Peyer's patch (tissue), 4 donors: ENCODE measurements around the gene NUP214.

ENCODE experiments used
- POLR2A ChIP-seq, 2 donors: fragments of 450-650 bp; IDR thresholded peaks; one replicate each; pipeline ENCODE4 v1.5.1; 2017; ENCODE audit warnings: antibody characterized with exemption in 2 of 2, mild to moderate bottlenecking in 2 of 2, moderate library complexity in 2 of 2
- TF ChIP-seq, protein P1 (sequence below), 6 experiments: fragments of 450-650 bp in 4 of 6; fragments of 200-600 bp in 2 of 6; sonication (generic) in 1 of 6; IDR thresholded peaks; one replicate each; pipeline ENCODE4 v1.5.1; 2017 to 2019; ENCODE audit warnings: antibody characterized with exemption in 6 of 6, mild to moderate bottlenecking in 3 of 6, moderate library complexity in 1 of 6

DNA sequence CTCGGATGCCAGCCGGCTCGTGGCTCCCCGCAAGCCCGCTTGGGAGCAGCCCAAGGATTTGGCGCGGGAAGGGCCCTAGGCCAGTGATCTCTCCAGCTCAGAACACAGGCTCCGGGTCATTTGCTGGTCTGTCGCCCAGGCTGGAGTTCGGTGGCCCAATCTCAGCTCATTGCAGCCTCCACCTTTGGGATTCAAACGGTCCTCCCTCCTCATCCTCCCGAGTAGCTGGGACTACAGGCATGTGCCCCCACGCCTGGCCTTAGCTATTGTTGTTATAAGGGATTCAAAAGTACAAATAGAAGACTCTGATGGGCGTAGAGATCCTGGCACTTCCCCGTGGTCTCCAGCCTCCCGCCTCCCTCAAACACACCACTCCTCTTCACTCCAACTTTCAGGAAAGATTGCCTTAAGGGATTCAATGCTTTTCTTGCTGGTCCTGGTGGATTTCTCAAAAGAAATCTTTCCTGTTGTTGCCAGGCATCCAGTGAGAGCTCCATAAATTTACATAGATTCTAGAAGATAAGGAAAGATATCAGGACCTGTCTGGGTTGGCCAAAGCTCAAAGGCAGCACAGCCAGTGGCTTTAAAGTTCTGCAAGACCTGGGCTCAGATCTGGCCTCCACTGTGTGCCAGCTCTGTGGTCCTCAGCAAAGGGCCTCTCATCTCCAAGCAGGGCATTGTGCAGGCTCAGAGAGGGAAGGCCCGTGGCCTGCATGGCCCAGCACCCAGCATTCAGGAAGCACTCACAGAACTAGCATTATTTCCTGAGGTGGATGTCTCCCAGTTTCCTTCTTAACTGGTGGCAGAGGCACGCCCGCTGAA lies 28.0 kb upstream of the NUP214 start:
- TF ChIP-seq, protein P1, sequence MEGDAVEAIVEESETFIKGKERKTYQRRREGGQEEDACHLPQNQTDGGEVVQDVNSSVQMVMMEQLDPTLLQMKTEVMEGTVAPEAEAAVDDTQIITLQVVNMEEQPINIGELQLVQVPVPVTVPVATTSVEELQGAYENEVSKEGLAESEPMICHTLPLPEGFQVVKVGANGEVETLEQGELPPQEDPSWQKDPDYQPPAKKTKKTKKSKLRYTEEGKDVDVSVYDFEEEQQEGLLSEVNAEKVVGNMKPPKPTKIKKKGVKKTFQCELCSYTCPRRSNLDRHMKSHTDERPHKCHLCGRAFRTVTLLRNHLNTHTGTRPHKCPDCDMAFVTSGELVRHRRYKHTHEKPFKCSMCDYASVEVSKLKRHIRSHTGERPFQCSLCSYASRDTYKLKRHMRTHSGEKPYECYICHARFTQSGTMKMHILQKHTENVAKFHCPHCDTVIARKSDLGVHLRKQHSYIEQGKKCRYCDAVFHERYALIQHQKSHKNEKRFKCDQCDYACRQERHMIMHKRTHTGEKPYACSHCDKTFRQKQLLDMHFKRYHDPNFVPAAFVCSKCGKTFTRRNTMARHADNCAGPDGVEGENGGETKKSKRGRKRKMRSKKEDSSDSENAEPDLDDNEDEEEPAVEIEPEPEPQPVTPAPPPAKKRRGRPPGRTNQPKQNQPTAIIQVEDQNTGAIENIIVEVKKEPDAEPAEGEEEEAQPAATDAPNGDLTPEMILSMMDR (IDR thresholded peaks at IDR 0.05): no peak
- TF ChIP-seq POLR2A (IDR thresholded peaks at IDR 0.05): no peak
